ENCODE data around the gene CHST8.

GRCh38 chr19:33612928-33613619 is 8.7 kb upstream of the CHST8 start:
- TF ChIP-seq EZH2 (IDR thresholded peaks at IDR 0.05) = no peak
- TF ChIP-seq POLR2AphosphoS5 (IDR thresholded peaks at IDR 0.05; ENCODE audit: borderline replicate concordance, low read depth, low read length) = no peak
